Hepatocyte (in vitro differentiated cells): ENCODE measurements around the gene GNB2. TPM values are rescaled to one million over a fixed set of nuclear protein-coding genes. Genes with fewer than 3 reads are reported as not detected.
A peak's percentile ranks its signal among the peaks of the same experiment; 100 is the strongest.
"Not testable (repeated sequence)": the region's sequence is repeated elsewhere in the genome, so short reads cannot be mapped to it uniquely, and the experiment has no call there.

Source experiments
- DNase-seq: peaks from one replicate; pipeline ENCODE4 v3.0.0-alpha.2; 2016; ENCODE audit warnings: low spot score
- H2AFZ ChIP-seq: fragments of 200-600 bp; sonication (generic); 2 replicates; pipeline ENCODE4 v1.6.0; 2016; ENCODE audit warnings: antibody characterized with exemption, mild to moderate bottlenecking
- H3K27ac ChIP-seq: fragments of 200-600 bp; sonication (generic); 2 replicates; pipeline ENCODE4 v1.5.1; 2016; ENCODE audit warnings: mild to moderate bottlenecking
- H3K27me3 ChIP-seq: fragments of 200-600 bp; sonication (generic); 2 replicates; pipeline ENCODE4 v1.6.1; 2016
- H3K36me3 ChIP-seq: fragments of 200-600 bp; sonication (generic); replicated peaks from 2 replicates; pipeline ENCODE4 v1.5.1; 2016; ENCODE audit warnings: low read depth; ENCODE audit not compliant: insufficient read depth
- H3K4me1 ChIP-seq: fragments of 200-600 bp; sonication (generic); 2 replicates; pipeline ENCODE4 v1.5.1; 2016; ENCODE audit warnings: mild to moderate bottlenecking, moderate library complexity; ENCODE audit not compliant: insufficient read depth
- H3K4me2 ChIP-seq: fragments of 200-600 bp; sonication (generic); 2 replicates; pipeline ENCODE4 v1.6.0; 2016
- H3K4me3 ChIP-seq: fragments of 200-600 bp; sonication (generic); 2 replicates; pipeline ENCODE4 v1.5.1; 2016; ENCODE audit warnings: mild to moderate bottlenecking
- H3K79me2 ChIP-seq: fragments of 200-600 bp; sonication (generic); 2 replicates; pipeline ENCODE4 v1.6.0; 2017; ENCODE audit warnings: mild to moderate bottlenecking
- H3K9me2 ChIP-seq: fragments of 200-600 bp; sonication (generic); replicated peaks from 2 replicates; pipeline ENCODE4 v1.6.0; 2017; ENCODE audit warnings: mild to moderate bottlenecking; ENCODE audit not compliant: insufficient read depth
- H3K9me3 ChIP-seq: fragments of 200-600 bp; sonication (generic); 2 replicates; pipeline ENCODE4 v1.5.1; 2016; ENCODE audit warnings: low read depth, mild to moderate bottlenecking
- H4K20me1 ChIP-seq: fragments of 200-600 bp; sonication (generic); 2 replicates; pipeline ENCODE4 v1.6.0; 2016; ENCODE audit warnings: mild to moderate bottlenecking; ENCODE audit not compliant: insufficient read depth, poor library complexity, severe bottlenecking
- CTCF ChIP-seq: fragments of 200-600 bp; sonication (generic); IDR thresholded peaks from 2 replicates; pipeline ENCODE4 v1.5.1; 2016; ENCODE audit warnings: antibody characterized with exemption, mild to moderate bottlenecking; ENCODE audit not compliant: poor library complexity
- EZH2 ChIP-seq: fragments of 200-600 bp; sonication (generic); IDR thresholded peaks from 2 replicates; pipeline ENCODE4 v1.6.1; 2016; ENCODE audit warnings: antibody characterized with exemption, mild to moderate bottlenecking, borderline replicate concordance
- EZH2phosphoT487 ChIP-seq: fragments of 200-600 bp; sonication (generic); IDR thresholded peaks from one replicate; pipeline ENCODE4 v1.6.1; 2018; ENCODE audit warnings: antibody characterized with exemption, mild to moderate bottlenecking, low read depth, moderate library complexity; ENCODE audit not compliant: unreplicated experiment, severe bottlenecking
- WGBS: methylation state at CpG from one replicate; pipeline ENCODE4 v1.1.6; 2016; ENCODE audit warnings: low lambda C conversion rate; ENCODE audit errors: missing lambda C conversion rate; 5-methylcytosine and 5-hydroxymethylcytosine counted together
- polyA plus RNA-seq: library from polyadenylated mRNA; unstranded; fragments of >200 nt; fragmentation: Nextera tagmentation; extraction: Ambion mirVana; gene quantifications from 2 replicates; pipeline ENCODE4 v1.2.1, GENCODE V29; 2016
- total RNA-seq: library from RNA; depleted of rRNA; stranded (reverse); fragments of >200 nt; gene quantifications from 2 replicates; pipeline ENCODE4 v1.2.3, GENCODE V29; 2014

Gene GNB2
- total and polyA plus RNA-seq, 2 experiments from 2014 or later, result 111 to 204 TPM

- H3K4me2 ChIP-seq, result peak within 1 kb of the TSS; percentile 95
- WGBS, result 3% methylated on average over 6 of the region's 102 CpGs
- TF ChIP-seq CTCF (no peak), EZH2phosphoT487 (no peak), EZH2 (no peak)
- no peaks in the 10 kb centered on the region for H3K9me3 ChIP-seq
- peak; percentile 89 for DNase-seq
- no peaks in the 10 kb centered on the region for H3K27me3 ChIP-seq
- H3K36me3 ChIP-seq, result no peaks in the 10 kb centered on the region
- H3K79me2 ChIP-seq, result peaks cover 44% of the 10 kb centered on the region
- H4K20me1 ChIP-seq, result peaks cover 43% of the 10 kb centered on the region
- peaks cover 20% of the 10 kb centered on the region for H3K4me1 ChIP-seq
- H3K4me3 ChIP-seq, result peak within 1 kb of the TSS; percentile 94
- peak within 1 kb of the TSS; percentile 63 for H2AFZ ChIP-seq
- H3K27ac ChIP-seq, result peak within 1 kb of the TSS; percentile 84
- H3K9me2 ChIP-seq, result no peaks in the 10 kb centered on the region
Observed at GRCh38 chr7:100694098-100694745, 20.7 kb downstream of the GNB2 start, which contains the start of gene GIGYF1. TSS of gene GIGYF1 (minus strand) at chr7:100694250. CDS start at chr7:100688238, 6,012 bp downstream.

GRCh38 chr7:100696123-100696521 lies 22.6 kb downstream of the GNB2 start:
- no peaks in the 10 kb centered on the region for H3K9me2 ChIP-seq
- no peak overlapping the region for H3K4me2 ChIP-seq
- H3K4me1 ChIP-seq, result peaks cover 18% of the 10 kb centered on the region
- H3K9me3 ChIP-seq, result no peaks in the 10 kb centered on the region
- WGBS, result 90% methylated on average over 6 of the region's 6 CpGs
- no peaks in the 10 kb centered on the region for H3K36me3 ChIP-seq
- peak overlapping the region; percentile 42 for H2AFZ ChIP-seq
- peaks cover 24% of the 10 kb centered on the region for H4K20me1 ChIP-seq
- peaks cover 25% of the 10 kb centered on the region for H3K79me2 ChIP-seq
- DNase-seq, result no peak
- no peaks in the 10 kb centered on the region for H3K27me3 ChIP-seq
- no peak overlapping the region for H3K27ac ChIP-seq
- H3K4me3 ChIP-seq, result no peak overlapping the region
- no peak for TF ChIP-seq EZH2phosphoT487
- no peak for TF ChIP-seq EZH2
- no peak for TF ChIP-seq CTCF

GRCh38 chr7:100699018-100699417 lies 25.5 kb downstream of the GNB2 start:
- Histone ChIP-seq H3K9me3 (no peaks in the 10 kb centered on the region), H3K27ac (no peak overlapping the region), H2AFZ (no peak overlapping the region), H3K27me3 (no peaks in the 10 kb centered on the region), H3K36me3 (no peaks in the 10 kb centered on the region), H3K9me2 (no peaks in the 10 kb centered on the region), H4K20me1 (no peaks in the 10 kb centered on the region), H3K4me3 (no peak overlapping the region), H3K4me2 (no peak overlapping the region), H3K4me1 (peaks cover 6% of the 10 kb centered on the region), H3K79me2 (no peaks in the 10 kb centered on the region)
- TF ChIP-seq CTCF (no peak), EZH2 (no peak), EZH2phosphoT487 (no peak)
- DNase-seq, result no peak
- 73% methylated on average over 6 of the region's 6 CpGs for WGBS

DNA sequence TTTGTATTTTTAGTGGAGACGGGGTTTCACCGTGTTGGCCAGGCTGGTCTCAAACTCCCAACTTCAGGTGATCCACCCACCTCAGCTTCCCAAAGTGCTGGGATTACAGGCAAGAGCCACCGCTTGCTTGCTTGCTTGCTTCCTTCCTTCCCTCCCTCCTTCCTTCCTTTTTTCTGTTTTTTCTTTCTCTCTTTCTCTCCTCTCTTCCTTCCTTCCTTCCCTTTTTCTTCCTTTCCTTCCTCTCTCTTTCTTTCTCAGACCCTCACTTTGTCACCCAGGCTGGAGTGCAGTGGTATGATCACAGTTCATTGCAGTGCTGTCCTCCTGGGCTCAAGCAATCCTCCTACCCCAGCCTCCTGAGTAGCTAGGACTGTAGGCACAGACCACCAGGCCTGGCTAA lies 27.5 kb downstream of the GNB2 start:
- not testable (repeated sequence) for DNase-seq, H3K4me2 ChIP-seq, H3K4me3 ChIP-seq, H3K9me3 ChIP-seq, H3K27me3 ChIP-seq, H3K9me2 ChIP-seq, H4K20me1 ChIP-seq, H3K4me1 ChIP-seq, H3K36me3 ChIP-seq, H2AFZ ChIP-seq, H3K27ac ChIP-seq, H3K79me2 ChIP-seq
- WGBS, result 88% methylated on average over 3 of the region's 3 CpGs
